DOHH2 (cell line): ENCODE data around the gene TFF1.

Experiments used
- H3F3A ChIP-seq: fragments of 200-600 bp; sonication (generic), shearing (Covaris generic); 2 replicates; pipeline ENCODE4 v1.6.0; 2016; ENCODE audit warnings: antibody characterized with exemption, mild to moderate bottlenecking; ENCODE audit not compliant: control insufficient read depth, insufficient read depth
- H3K27ac ChIP-seq: fragments of 200-600 bp; sonication (generic); 2 replicates; pipeline ENCODE4 v1.5.1; 2014; ENCODE audit warnings: low read depth, mild to moderate bottlenecking, low read length, moderate library complexity
- H3K27me3 ChIP-seq: fragments of 200-600 bp; sonication (generic); 2 replicates; pipeline ENCODE4 v1.6.1; 2014; ENCODE audit warnings: mild to moderate bottlenecking, low read length, mixed read lengths; ENCODE audit not compliant: control insufficient read depth
- H3K36me3 ChIP-seq: fragments of 200-600 bp; sonication (generic); 2 replicates; pipeline ENCODE4 v1.6.1; 2014; ENCODE audit warnings: mild to moderate bottlenecking, low read length, moderate library complexity, mixed read lengths; ENCODE audit not compliant: control insufficient read depth
- H3K4me1 ChIP-seq: fragments of 200-600 bp; sonication (generic); 2 replicates; pipeline ENCODE4 v1.6.1; 2014; ENCODE audit warnings: mild to moderate bottlenecking, low read length, mixed read lengths; ENCODE audit not compliant: control insufficient read depth
- H3K4me2 ChIP-seq: fragments of 200-600 bp; sonication (generic); 2 replicates; pipeline ENCODE4 v1.6.0; 2014; ENCODE audit warnings: mild to moderate bottlenecking, low read length, moderate library complexity
- H3K4me3 ChIP-seq: fragments of 200-600 bp; sonication (generic); 2 replicates; pipeline ENCODE4 v1.5.1; 2014; ENCODE audit warnings: mild to moderate bottlenecking, low read length, mixed read lengths
- H3K79me2 ChIP-seq: fragments of 200-600 bp; sonication (generic); 2 replicates; pipeline ENCODE4 v1.6.1; 2014; ENCODE audit warnings: mild to moderate bottlenecking, low read length, mixed read lengths; ENCODE audit not compliant: control insufficient read depth
- H3K9me2 ChIP-seq: fragments of 200-600 bp; sonication (generic); replicated peaks from 2 replicates; pipeline ENCODE4 v1.6.1; 2014; ENCODE audit warnings: mild to moderate bottlenecking, low read length, mixed read lengths; ENCODE audit not compliant: control insufficient read depth
- H3K9me3 ChIP-seq: fragments of 200-600 bp; sonication (generic); 2 replicates; pipeline ENCODE4 v1.6.1; 2014; ENCODE audit warnings: antibody characterized with exemption, low read length, mixed read lengths; ENCODE audit not compliant: control insufficient read depth, insufficient read depth
- H4K20me1 ChIP-seq: fragments of 200-600 bp; sonication (generic); 2 replicates; pipeline ENCODE4 v1.6.0; 2014; ENCODE audit warnings: low read depth, mild to moderate bottlenecking, antibody characterized with exemption, low read length, moderate library complexity; ENCODE audit not compliant: control insufficient read depth, insufficient read depth
- EZH2phosphoT487 ChIP-seq: fragments of 200-600 bp; sonication (generic); IDR thresholded peaks from 2 replicates; pipeline ENCODE4 v1.6.1; 2017; ENCODE audit warnings: borderline replicate concordance, mild to moderate bottlenecking, antibody characterized with exemption, low read length, moderate library complexity, mixed read lengths
- TF ChIP-seq, protein P1 (sequence below): fragments of 200-600 bp; sonication (generic); IDR thresholded peaks from one replicate; pipeline ENCODE4 v1.5.1; 2014; ENCODE audit warnings: antibody characterized with exemption, mild to moderate bottlenecking, low read depth, low read length; ENCODE audit not compliant: poor library complexity, severe bottlenecking

The TFF1 gene

GRCh38 chr21:42360317-42360716, 6.0 kb downstream of the TFF1 start:
- Histone ChIP-seq H3K27me3 (peaks cover 30% of the 10 kb centered on the region), H3K9me3 (peaks cover 6% of the 10 kb centered on the region)

GRCh38 chr21:42358937-42359336, 7.4 kb downstream of the TFF1 start:
- peaks cover 6% of the 10 kb centered on the region for H3K9me3 ChIP-seq
- H3K27me3 ChIP-seq: peaks cover 22% of the 10 kb centered on the region
- no peaks in the 10 kb centered on the region for H3K36me3 ChIP-seq
- H4K20me1 ChIP-seq: no peaks in the 10 kb centered on the region
- no peaks in the 10 kb centered on the region for H3F3A ChIP-seq
- H3K79me2 ChIP-seq: no peaks in the 10 kb centered on the region
- H3K27ac ChIP-seq: no peak overlapping the region
- H3K4me1 ChIP-seq: peaks cover 16% of the 10 kb centered on the region
- no peak overlapping the region for H3K4me2 ChIP-seq
- no peak overlapping the region for H3K4me3 ChIP-seq
- TF ChIP-seq, protein P1, sequence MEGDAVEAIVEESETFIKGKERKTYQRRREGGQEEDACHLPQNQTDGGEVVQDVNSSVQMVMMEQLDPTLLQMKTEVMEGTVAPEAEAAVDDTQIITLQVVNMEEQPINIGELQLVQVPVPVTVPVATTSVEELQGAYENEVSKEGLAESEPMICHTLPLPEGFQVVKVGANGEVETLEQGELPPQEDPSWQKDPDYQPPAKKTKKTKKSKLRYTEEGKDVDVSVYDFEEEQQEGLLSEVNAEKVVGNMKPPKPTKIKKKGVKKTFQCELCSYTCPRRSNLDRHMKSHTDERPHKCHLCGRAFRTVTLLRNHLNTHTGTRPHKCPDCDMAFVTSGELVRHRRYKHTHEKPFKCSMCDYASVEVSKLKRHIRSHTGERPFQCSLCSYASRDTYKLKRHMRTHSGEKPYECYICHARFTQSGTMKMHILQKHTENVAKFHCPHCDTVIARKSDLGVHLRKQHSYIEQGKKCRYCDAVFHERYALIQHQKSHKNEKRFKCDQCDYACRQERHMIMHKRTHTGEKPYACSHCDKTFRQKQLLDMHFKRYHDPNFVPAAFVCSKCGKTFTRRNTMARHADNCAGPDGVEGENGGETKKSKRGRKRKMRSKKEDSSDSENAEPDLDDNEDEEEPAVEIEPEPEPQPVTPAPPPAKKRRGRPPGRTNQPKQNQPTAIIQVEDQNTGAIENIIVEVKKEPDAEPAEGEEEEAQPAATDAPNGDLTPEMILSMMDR: no peak
- TF ChIP-seq EZH2phosphoT487: no peak
- no peaks in the 10 kb centered on the region for H3K9me2 ChIP-seq

More at GRCh38 chr21:42360317-42360716, 6.0 kb downstream of the TFF1 start:
- H3K27ac ChIP-seq: no peak overlapping the region
- no peak for TF ChIP-seq EZH2phosphoT487
- TF ChIP-seq, protein P1: peak; percentile 67
- no peak overlapping the region for H3K4me2 ChIP-seq
- no peaks in the 10 kb centered on the region for H3F3A ChIP-seq
- no peaks in the 10 kb centered on the region for H3K36me3 ChIP-seq
- H3K79me2 ChIP-seq: no peaks in the 10 kb centered on the region
- H3K4me1 ChIP-seq: peaks cover 16% of the 10 kb centered on the region
- H3K9me2 ChIP-seq: no peaks in the 10 kb centered on the region
- no peak overlapping the region for H3K4me3 ChIP-seq
- no peaks in the 10 kb centered on the region for H4K20me1 ChIP-seq

GRCh38 chr21:42358261-42358660, 8.1 kb downstream of the TFF1 start:
- H4K20me1 ChIP-seq: no peaks in the 10 kb centered on the region
- no peaks in the 10 kb centered on the region for H3K79me2 ChIP-seq
- H3K9me3 ChIP-seq: peaks cover 6% of the 10 kb centered on the region
- no peak overlapping the region for H3K27ac ChIP-seq
- H3K4me2 ChIP-seq: no peak overlapping the region
- H3K9me2 ChIP-seq: no peaks in the 10 kb centered on the region
- no peaks in the 10 kb centered on the region for H3F3A ChIP-seq
- H3K27me3 ChIP-seq: peaks cover 20% of the 10 kb centered on the region
- TF ChIP-seq, protein P1: no peak
- no peaks in the 10 kb centered on the region for H3K36me3 ChIP-seq
- H3K4me1 ChIP-seq: peaks cover 14% of the 10 kb centered on the region
- no peak overlapping the region for H3K4me3 ChIP-seq

DNA sequence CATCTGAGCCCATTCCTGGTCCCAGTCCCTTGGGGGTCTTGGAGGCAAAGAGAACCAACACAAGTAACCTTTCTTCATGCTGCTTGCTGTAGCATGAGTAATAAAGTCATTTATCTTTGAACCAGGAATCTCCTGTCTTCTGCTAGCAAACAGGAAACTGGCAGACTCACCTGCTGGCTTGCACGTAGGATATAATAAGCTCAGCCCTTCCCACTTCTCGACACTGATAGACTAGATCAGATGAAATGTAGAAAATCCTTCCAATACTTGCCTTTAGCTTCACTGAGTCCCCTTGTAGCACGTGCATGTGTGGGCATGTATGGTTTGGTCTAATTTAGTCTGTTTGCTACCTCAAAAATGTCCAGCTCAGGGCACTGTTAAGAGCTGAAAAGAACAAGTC, 9.0 kb downstream of the TFF1 start:
- Histone ChIP-seq H4K20me1 (no peaks in the 10 kb centered on the region), H3K4me1 (peaks cover 5% of the 10 kb centered on the region), H3K4me2 (no peak overlapping the region), H3K36me3 (no peaks in the 10 kb centered on the region), H3K27me3 (peaks cover 14% of the 10 kb centered on the region), H3K27ac (no peak overlapping the region), H3K9me2 (no peaks in the 10 kb centered on the region), H3K4me3 (no peak overlapping the region), H3K79me2 (no peaks in the 10 kb centered on the region), H3K9me3 (peaks cover 6% of the 10 kb centered on the region), H3F3A (no peaks in the 10 kb centered on the region)
- TF ChIP-seq, protein P1: no peak
- TF ChIP-seq EZH2phosphoT487: no peak
